8988T (cell line): ENCODE data around the gene DKK3.
A peak's percentile ranks its signal among the peaks of the same experiment; 100 is the strongest.

Source experiments
- DNase-seq: peaks from one replicate; pipeline ENCODE4 v3.0.0; 2011

Gene DKK3

DNA sequence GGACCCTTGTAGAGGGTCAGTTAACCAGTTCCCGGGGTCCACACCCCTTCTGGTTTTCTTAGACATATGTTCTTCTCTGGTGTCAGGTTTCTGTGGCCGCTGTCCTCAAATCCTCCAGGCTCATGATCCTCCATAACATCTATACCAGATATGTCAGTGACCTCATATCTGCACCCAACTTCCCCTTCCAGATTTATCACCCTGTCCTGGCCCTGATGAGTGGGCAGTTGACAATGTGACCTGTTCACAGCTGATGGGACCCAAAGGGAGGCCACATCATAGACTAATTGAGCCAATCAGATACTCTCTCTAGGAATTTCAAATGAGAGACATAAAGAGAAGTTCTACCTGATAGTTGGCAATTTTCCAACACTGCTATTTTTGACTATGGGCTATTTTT, 5.1 kb downstream of the DKK3 start:
- DNase-seq = no peak

DNA sequence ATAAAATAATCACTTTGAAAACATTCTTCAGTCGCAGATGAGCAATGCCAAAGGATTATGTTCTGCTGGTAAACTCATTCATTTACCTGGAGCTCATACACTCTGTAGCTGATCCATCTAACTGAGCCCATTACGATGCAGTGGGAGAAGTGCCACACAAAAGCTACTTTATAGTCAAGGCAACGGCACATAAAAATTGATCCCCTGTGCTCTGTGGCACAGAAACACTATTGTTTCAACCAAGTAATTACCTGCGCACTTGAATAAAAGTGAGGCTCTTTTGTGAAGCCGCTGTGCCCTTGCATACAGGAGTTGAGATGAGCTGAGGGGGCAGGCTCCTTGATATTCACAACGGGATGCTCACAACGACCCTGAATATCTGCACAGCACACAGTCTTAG, 7.2 kb downstream of the DKK3 start:
- no peak for DNase-seq

DNA sequence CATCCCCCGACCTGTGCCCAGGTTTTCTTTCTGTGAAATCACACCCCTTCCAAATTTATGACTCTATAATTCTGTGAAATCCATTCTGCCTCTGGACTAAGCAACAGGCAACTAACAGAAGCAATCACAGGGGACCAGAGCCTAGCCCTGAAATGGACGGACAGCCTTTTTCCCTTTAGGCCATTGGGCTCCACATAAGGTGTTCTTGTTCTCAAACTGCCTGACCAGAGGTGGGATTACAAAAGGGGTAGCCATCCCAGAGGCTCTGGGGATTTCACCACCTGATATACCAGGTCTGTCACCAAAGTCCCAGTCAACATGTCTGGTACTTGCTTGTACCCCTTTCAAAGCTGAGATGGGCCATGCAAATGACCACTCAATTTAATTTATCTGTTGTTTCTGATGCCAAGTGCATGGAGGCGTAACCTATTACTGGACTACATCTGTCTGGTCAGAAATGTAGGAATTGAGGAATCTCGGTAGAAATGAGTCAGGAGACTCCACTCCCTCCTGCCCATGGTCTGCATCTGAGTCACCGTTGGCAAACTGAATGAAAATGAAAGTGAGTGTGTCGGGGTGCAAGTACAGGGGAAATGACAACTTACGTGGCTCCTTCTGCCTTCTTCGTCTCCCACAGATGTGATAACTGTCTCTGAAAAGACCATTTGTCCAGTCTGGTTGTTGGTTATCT, 10.2 kb downstream of the DKK3 start:
- DNase-seq = peak; percentile 74

DNA sequence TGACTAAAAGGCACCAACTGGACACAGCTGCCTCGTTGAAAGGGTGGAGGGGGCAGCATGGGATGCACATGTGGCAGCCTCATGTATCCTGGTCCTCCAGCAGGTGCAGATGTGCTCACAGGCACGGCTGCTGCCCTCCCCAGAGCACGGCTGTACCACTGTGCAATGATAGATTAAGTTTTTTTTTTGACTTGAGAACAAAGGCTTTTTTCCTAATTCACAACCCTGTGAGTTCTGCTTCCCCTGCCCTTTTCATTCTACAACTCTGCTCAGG, 11.4 kb downstream of the DKK3 start:
- DNase-seq = no peak

DNA sequence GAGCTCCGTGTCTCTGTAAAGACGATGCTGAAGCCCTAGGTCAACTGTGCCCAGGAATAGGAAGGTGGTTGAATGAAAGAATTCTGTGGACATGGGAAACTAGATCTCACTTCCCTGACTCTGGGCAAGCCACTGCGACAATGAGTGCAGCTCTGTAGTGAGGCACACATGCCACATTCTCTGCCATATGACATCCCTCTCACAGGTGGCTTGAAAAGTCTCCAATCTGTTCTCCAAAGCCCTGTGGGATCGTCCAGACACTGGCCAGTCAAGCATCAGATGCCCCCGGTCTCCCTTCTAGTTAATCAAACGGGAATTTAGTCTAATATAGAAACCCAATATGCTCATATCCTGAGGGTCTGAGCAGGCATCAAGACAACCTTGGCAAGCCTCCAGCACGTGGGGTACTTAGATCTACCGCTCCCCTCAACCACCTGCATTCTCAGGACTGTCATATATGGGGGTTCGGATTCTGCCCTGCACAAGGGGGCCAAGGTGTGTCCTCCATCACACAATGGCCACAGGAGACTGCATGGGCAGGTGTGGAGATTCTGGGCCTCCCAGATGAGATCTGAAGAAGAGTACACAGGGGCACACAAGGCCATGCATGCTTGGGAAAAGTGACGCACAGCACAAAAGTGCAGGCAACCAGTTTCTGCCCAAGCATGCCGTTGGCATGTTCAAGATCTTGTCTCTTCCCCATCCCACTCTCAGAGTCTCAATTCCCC, 11.9 kb downstream of the DKK3 start:
- DNase-seq = no peak

DNA sequence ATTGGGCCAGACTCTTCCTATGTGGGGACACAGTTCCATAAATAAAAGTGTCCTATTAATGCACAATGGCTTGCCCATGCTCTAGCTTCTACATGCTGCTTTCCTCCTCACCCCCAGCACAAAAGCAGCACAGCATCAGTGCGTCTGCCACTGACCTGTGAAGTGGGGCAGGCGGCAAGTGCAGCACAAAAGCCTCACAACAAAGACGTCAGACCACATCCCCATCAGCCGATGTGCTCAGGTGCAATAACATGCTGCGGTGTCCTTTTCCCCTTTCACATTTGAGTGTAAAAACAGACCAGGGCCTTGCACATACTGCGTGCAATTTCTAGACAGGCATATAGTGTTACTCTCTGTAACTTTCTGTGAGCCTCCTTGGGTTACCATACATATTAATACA, 12.8 kb downstream of the DKK3 start:
- DNase-seq = no peak

DNA sequence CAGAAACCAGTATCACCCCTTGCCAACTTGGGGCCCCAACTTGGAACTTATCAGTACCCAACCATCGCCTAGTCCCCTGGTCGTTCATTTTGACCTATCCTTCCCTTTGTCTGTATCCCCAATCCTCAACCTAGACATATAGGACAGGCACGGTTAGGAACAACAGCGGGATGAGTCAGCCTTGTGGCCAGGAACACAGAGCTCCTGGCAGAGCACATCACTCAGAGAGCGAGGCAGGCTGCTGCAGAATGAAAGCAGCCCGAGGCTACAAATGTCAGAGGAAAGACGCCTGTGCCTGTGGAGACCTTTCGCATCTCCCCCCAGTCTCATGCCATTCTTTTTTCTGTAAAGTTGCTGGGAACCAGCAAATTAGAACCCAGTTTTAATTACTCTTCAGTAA, 14.6 kb downstream of the DKK3 start:
- DNase-seq = peak; percentile 62

DNA sequence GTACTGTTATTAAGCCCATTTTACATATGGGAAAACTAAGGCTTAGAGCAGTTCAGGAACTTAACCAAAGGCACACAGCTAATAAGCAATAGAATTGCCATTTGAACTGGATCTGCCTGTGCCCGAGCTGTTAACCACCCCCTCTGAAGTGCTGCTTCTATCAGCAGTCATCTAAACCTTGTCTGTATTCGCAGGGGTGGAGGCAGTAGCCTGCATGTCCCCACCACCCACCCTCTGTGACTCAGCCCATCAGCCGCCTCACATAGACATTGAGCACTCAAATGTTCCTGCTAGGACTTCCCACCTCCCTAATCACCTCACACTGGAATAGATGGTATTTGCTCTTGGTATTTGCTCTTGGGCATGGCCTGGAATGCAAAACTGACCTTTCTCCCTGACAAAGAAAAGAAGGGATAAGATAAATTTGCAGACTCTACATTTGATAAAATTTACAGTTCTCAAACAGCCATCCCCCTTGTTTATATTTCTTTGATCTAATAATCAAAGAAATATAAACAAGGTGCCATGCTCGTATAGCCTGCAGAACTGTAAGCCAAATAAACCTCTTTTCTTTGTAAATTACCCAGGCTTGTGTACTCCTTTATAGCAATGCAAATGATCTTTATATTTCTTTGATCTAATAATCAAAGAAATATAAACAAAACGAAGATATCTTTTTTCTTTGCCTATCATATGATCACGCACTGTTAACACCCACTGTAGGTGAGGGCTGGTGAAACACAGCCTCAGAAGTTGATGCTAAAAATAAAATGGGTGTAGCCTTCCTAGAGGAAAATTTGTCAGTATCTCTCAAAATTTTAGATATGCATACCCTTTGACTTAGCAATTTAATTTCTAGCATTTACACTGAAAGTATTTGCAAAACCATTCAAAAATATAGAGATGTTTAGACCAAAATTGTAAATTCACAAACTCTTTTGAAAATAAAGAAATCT, 15.9 kb downstream of the DKK3 start:
- no peak for DNase-seq

DNA sequence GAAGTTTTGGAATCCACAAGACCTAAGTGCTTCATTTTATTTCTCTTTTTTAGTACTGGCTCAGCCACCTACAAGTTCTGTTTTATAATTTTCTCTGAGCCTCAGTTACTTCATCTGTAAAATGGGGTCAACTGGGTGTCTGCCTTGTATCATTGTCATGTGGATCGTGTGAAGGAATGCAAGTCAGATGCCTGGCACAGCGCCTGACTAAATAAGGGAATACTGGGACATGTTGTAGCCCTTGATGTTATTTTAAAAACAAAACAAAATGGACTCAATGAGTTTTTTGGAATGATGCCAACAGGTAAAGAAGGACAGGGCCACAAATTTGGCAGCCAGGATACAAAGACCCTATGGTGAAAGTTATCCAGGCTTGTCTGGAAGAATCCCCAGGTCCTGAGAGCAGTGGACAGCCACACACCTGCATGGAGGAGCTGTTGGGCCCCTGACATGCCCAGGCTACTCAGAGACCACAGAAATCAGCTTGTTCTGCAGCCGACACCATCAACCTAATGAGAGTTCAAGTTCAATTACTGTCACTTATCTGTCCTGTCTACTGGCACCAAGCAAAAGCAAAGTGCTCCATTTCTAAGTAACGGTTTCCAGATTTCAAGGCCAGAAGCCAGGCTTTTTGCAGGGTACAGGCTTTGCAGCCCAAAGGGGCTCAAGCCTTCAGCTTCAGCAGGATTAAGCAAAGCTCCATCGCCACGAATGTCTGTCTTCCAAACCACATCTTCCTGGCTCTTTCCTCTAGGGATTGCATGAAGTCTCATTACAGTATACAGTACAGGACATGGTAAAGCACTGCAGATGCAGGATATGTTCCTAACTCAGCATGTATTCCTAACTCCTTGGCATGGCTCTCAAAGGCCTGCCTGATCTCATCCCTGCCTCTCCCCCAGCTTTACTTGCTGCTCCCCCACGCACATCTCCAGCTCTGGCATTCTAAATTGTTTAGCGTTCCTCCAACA, 18.4 kb downstream of the DKK3 start:
- DNase-seq = no peak

DNA sequence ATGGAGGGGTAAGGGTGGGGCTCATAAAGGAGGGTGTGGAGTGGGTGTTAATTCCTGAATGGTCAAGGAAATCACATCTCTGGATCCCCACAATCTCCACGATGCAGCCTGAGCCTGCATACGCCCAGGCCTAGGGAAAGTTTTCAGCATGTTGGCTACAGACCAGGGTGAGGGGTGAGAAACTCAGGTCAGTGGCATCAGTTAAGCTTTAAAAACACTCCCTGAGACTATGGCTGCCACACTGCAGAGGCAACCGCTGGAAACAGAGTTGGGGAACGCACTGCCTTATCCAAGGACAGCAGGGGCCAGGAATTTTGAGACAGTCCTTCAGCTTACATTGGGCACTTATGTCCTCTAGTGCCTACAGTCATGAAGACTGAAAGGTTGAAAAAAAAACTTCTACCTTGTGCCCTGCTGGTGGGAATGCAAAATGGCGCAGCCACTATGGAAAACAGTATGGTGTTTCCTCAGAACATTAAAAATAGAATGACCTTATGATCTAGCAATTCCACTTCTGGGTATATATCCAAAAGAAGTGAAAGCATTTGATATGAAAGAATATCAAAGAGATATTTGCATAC, 19.7 kb downstream of the DKK3 start:
- DNase-seq = no peak

DNA sequence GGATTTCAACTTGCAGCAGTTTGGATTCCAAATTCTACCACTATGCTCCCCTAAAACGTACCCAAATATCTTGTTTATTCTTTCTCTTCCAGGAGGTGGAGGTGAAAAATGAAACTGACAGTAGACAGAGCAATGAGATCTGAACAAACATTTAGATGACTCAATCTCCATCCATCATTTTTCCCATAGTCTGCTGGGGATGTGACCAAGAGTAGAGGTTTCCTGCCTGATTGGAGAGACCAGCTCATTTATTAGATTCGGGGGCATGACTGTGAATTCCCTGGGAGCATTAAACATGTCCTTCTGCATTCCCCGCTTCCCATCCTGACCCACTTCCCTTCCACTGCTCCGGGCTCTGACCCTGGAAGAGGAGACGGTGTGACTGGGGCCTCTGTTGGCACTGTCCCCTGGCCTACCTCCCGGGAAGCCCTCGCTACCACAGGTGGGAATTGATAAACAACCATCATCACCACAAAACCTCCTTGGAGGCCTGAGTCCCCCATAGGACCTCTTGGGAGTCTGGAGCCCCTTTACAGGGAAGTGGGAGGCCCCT, 20.3 kb downstream of the DKK3 start:
- no peak for DNase-seq

DNA sequence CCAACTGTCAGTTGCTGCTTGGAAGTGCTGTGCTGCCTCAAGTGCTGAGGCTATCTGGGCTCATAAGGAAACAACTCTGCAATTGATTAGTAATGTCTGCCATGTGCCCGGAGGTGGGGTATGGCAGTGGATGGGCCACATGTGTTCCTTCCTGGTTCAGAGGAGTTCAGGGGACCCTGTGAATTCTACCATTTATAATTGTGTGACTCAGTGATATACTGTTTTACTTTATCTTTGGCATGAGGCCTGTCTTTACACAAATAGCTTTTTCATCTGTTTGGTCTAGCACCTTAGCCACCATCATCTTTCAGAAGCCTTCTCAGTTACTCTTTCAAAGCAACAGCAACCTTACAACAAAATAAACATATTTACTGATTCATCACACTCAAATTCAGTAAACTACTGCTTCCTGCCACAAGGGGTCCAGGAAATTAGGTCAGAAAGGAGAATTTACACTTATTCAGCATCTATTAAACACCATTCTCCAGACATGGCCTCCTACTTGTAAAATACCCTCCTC, 20.9 kb downstream of the DKK3 start:
- no peak for DNase-seq

DNA sequence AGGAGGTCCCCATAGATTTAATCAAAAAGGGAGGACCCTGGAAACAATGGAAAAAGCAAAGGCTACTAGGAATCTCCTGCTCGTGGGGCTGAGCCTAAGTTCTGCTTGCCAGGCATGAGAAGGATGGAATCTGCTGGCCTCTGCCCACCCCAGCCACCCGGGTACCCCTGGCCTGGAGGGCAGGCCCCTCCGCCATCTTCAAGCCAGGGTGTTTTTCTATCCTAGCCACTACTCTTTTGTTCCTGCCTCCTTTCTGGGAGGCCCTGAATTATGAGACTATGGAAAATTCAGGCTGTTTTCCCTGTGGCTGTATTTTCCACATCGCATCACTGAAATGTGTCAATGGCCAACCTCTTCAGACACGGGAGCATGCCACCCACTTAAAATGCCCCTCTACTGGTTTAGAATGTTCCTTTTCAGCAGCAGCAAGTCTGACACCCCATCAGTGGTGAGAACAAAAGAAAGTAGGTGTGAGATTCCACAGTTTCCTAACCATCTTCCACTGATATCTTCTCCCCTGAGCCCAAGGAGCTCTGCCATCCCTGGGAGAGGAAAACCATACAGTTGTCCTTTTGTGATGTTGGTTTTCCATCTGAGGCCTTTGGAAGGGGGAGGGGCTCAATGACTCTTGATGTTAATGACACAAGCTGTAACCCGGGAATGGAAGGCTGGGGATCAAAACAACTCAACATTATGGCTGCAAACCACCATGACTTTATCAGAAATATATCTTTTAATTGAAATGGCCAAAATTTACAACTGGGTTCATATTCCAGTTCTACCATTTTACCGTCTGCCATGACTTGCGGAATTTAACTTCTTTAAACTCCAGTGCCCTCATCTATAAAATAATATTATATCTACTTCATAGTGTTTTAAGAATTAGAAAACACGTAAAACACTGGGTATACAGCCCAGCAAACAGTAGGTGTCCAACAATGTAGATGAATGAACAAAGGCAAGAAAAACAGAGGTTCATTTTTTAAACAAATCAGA, 22.2 kb downstream of the DKK3 start:
- DNase-seq = no peak

DNA sequence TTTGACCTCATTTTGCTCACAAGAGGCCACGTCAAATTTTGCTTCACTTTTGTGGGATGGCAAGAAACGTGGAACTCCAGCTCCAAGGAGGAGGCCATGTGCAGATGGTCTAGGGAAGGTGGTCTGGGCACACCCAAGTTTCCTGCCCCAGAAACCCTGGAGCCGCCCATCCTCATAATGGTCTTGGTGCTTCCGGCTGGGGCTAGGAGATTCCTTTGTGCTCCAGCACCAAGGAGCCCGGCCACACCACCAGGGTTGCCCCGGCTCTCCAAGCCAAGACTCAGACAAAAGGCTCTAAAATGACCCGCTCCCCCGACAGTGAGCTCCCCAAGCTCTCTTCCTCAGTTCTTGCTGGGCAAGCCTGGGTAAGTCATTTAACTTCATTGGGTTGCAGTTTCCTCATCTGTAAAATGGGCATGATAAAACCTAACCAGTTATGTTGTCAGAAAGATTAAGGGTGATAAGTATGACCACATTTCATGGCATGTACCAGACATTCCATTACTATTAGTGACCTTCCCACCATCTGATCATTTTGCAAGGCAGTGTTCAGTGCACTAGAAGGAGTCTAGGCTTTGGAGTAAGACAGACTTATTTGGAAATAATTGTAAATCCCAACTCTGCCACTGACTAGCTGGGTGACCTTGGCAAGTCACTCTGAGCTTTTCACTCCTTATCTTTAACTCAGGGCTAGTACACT, 23.3 kb downstream of the DKK3 start:
- no peak for DNase-seq

DNA sequence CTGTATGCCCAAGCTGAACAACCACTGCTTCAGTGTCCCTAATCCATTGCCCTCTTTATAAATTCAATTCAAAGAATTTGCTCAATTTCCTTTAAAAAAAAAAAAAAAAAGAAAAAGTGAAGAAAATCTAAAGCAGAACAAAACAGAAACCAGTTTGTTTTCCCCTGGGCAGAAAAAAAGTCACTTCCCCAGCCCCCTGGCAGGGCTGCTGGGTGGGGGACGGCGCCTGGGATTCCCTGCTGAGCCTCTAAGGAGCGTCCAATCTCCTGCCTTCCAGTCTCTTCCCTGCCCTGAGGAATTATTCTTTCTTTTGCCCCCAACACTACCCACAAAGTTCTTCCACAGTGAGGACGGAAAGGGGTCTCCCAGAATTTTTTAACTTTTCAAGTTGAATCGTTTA, 23.9 kb downstream of the DKK3 start:
- no peak for DNase-seq

DNA sequence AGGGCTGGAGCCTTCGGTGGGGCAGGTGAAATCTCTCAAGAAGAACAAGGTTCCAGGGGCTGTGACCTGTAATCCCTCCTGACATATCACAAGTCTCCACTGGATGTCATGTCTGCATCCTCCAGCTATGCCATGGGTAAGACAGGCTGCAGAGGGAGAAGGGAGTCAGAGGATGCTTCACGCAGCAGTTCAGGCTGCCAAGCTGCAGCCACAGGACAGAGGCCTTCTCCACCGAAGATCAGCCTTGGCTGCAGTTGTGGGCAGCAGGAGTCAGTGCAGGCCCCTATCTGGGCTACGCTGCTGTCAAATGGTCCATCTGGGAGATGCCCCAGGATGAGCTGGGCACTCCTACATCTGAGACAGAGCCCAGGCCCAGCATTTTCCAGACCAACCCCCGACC, 25.0 kb downstream of the DKK3 start:
- DNase-seq = no peak

DNA sequence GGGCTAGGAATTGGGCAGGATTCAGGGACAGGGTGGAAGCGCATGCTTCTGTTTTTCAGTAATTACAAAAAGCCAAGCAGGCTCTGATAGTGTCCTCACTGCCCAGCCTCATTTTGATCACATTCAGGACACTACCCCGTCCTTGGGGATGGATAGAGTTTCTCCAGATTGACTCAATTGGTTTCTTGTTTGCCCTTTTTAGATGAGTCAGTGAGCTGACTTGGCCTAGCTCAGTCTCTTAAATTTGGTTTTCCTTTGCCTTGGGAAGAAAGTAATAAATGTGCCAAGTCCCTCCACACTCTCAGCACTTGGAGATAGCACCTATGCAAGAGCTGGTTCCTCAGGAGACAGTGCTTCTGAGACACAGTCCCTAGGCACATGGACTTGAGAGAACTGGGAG, 25.5 kb downstream of the DKK3 start:
- no peak for DNase-seq

DNA sequence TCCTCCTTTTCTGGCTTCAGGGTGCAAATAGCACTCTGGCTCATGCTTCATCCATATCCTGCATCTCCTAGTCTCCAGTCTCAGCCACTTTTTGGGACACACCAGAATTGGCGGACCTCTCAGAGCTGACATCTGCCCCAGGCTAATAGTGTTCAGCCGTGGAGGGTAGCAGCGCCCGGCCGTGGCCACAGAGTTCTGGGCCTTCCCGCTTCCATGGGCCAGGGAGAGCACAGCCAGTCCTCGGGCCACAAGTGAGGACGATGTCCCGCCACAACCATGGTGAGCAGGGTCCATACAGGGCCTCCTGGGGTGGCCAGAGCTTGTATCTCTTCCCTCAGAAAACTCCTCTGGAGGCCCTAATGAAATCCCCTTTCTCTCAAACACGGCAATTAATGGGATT, 26.0 kb downstream of the DKK3 start:
- no peak for DNase-seq

DNA sequence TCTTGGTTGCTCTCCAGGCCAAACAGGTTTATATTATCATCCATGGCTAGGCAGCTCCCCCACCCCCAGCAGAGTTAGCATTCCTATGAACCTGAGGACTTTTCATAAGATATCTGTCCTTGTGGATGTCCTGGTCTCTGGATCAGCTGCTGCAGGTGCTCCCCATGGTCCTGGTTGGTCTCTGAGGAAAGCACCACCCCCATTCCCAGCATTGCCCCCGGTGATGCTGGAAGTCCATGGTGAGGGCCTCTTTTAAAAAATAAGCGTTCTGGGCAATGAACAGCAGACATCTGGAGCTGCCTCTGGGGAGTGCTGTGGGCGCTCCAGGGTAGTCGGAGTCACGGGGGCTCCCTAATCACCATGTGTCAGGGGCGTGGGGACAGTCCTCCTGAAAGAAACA, 26.6 kb downstream of the DKK3 start:
- no peak for DNase-seq

DNA sequence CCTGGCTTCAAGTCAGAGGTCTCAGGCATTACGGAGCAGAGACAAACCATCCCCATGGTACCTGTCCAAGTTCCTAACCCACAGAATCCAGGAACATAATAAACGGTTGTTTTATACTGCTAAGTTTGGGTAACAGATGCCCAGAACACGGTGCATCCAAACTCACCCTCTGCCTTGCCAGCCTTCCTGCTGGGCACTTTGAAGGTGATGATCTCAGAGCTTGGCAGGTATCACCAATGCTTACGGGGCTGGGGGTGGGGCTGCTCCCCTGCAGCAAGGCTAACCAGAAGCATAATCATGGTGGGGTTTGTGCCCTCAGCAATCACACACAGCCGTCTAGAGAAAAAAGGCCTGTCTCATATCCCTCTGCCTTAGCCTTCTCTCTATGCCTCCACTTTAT, 27.1 kb downstream of the DKK3 start:
- DNase-seq = no peak
